T-cell (primary cell): ENCODE results near the gene ART1. TPM values are rescaled to one million over a fixed set of nuclear protein-coding genes. Genes with fewer than 3 reads are reported as not detected.
"Not testable (repeated sequence)": the region's sequence is repeated elsewhere in the genome, so short reads cannot be mapped to it uniquely, and the experiment has no call there.

ENCODE experiments used
- ATAC-seq, 4 experiments: fragments of 200-7000 bp in 3 of 4; fragments of 150-1000 bp in 1 of 4; cut with Tn5 transposase; replicated peaks in 1 of 4; 1 replicate in 3 of 4; 2 replicates in 1 of 4; pipeline ENCODE4 v1.10.0; 2021; ENCODE audit warnings: moderate library complexity in 3 of 4, mild to moderate bottlenecking in 2 of 4, moderate number of reproducible peaks in 1 of 4
- CTCF ChIA-PET, 2 donors: fragments of 300-600 bp; sonication (Branson Sonifier 250); formaldehyde crosslinking; loops; one replicate each; lab custom pipeline; 2022; ENCODE audit warnings: antibody characterized with exemption in 2 of 2; lab: Charles Lee
- POLR2A ChIA-PET, 2 donors: fragments of 300-600 bp; sonication (Branson Sonifier 250); formaldehyde crosslinking; loops; one replicate each; lab custom pipeline; 2022; ENCODE audit warnings: antibody characterized with exemption in 2 of 2; lab: Charles Lee
- DNase-seq, 35 experiments: peaks; one replicate each; pipeline versions ENCODE4 v3.0.0 to v3.0.0-alpha.2; 2013 to 2023
- H3K27ac ChIP-seq: one replicate; pipeline ENCODE4 v1.5.1; 2013; ENCODE audit warnings: low read length
- H3K27me3 ChIP-seq, 2 experiments: replicated peaks in 1 of 2; 1 replicate in 1 of 2; 2 replicates in 1 of 2; pipeline versions ENCODE4 v1.6.1 to v1.7.0; 2013; ENCODE audit warnings: low read length in 1 of 2, mixed read lengths in 1 of 2; ENCODE audit not compliant: control insufficient read depth in 2 of 2, insufficient read depth in 2 of 2; ENCODE audit errors: extremely low read depth in 1 of 2
- H3K36me3 ChIP-seq, 2 donors: 1 replicate in 1 of 2; 2 replicates in 1 of 2; pipeline versions ENCODE4 v1.6.1 to v1.7.0; 2013; ENCODE audit warnings: low read length in 1 of 2; ENCODE audit not compliant: control insufficient read depth in 2 of 2, insufficient read depth in 1 of 2; ENCODE audit errors: extremely low read depth in 1 of 2
- H3K4me1 ChIP-seq, 2 experiments: 1 replicate in 1 of 2; 2 replicates in 1 of 2; pipeline versions ENCODE4 v1.6.1 to v1.7.0; 2013; ENCODE audit warnings: low read length in 2 of 2, mixed read lengths in 1 of 2; ENCODE audit not compliant: insufficient read depth in 2 of 2, control insufficient read depth in 1 of 2; ENCODE audit errors: extremely low read depth in 1 of 2
- H3K4me3 ChIP-seq, 2 donors: 1 replicate in 1 of 2; 2 replicates in 1 of 2; pipeline versions ENCODE4 v1.5.1 to v1.7.0; 2013; ENCODE audit warnings: mild to moderate bottlenecking in 2 of 2, low read length in 1 of 2, moderate library complexity in 1 of 2; ENCODE audit not compliant: control insufficient read depth in 1 of 2; ENCODE audit errors: extremely low read depth in 1 of 2
- H3K9me3 ChIP-seq: 2 replicates; pipeline ENCODE4 v1.7.0; 2013
- H3K27ac Mint-ChIP-seq, 2 donors: one replicate each; pipeline ENCODE4 v1.8.0; 2020 to 2021; ENCODE audit warnings: mild to moderate bottlenecking in 2 of 2, mixed read lengths in 2 of 2
- H3K27me3 Mint-ChIP-seq, 2 donors: one replicate each; pipeline ENCODE4 v1.8.0; 2021 to 2022; ENCODE audit warnings: mixed read lengths in 2 of 2
- H3K36me3 Mint-ChIP-seq: one replicate; pipeline ENCODE4 v1.8.0; 2021; ENCODE audit warnings: mixed read lengths
- H3K4me1 Mint-ChIP-seq, 3 donors: one replicate each; pipeline ENCODE4 v1.8.0; 2020 to 2022; ENCODE audit warnings: mixed read lengths in 3 of 3, mild to moderate bottlenecking in 1 of 3
- H3K4me3 Mint-ChIP-seq, 3 donors: one replicate each; pipeline ENCODE4 v1.8.0; 2020 to 2022; ENCODE audit warnings: mild to moderate bottlenecking in 3 of 3, mixed read lengths in 3 of 3, moderate library complexity in 3 of 3
- H3K9me3 Mint-ChIP-seq, 3 donors: one replicate each; pipeline ENCODE4 v1.8.0; 2020 to 2022; ENCODE audit warnings: mixed read lengths in 3 of 3
- WGBS: methylation state at CpG from one replicate; pipeline ENCODE4 v1.1.5; 2013; ENCODE audit warnings: missing lambda C conversion rate; ENCODE audit not compliant: insufficient coverage; 5-methylcytosine and 5-hydroxymethylcytosine counted together
- total RNA-seq, 35 experiments: library from RNA in 6 of 35; stranded (reverse) in 6 of 35; fragments of 120-200 nt in 1 of 35; gene quantifications; one replicate each; pipeline versions ENCODE4 v1.2.1 to v1.2.4 and lab custom pipeline; 2013 to 2026

ART1 gene, protein sequence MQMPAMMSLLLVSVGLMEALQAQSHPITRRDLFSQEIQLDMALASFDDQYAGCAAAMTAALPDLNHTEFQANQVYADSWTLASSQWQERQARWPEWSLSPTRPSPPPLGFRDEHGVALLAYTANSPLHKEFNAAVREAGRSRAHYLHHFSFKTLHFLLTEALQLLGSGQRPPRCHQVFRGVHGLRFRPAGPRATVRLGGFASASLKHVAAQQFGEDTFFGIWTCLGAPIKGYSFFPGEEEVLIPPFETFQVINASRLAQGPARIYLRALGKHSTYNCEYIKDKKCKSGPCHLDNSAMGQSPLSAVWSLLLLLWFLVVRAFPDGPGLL
- total RNA-seq (not detected), total RNA-seq (lab: John Stamatoyannopoulos, UW) (0 to 0.08 (median 0) reads per million in 29 experiments)
- total RNA-seq (2013), result not detected

DNA sequence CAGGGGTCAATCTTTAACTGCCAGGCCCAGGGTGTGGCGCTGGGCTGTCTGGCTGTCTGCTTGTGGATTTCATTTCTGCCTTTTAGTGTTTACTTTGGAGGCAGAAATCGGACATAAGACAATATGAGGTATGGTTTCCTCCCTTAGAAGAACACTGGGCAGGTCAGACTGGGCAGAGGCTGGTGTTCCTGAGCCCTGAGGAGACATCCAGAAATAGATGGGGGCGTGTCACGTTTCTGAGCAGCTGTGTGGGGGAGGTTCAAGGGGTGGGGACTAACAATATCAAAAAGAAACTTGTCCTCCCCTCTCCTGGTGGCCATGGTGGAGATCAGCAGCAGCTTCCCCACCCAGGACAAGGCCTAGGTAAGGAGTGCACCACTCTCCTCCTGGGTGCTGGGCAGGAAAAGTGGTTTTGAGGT is at the start of gene ART1:
Gene ART1, plus strand, starts transcription at position 312 of the 419 bp plus-strand sequence. CDS start 14,086 bp downstream, outside the sequence.
- Histone ChIP-seq H3K4me3 (no peak within 1 kb of the TSS), H3K27me3 (peaks cover 6 to 56% of the 10 kb centered on the region in 2 experiments), H3K9me3 (no peaks in the 10 kb centered on the region), H3K4me1 (peaks cover 0 to 15% of the 10 kb centered on the region in 2 experiments), H3K27ac (no peak within 1 kb of the TSS), H3K36me3 (no peaks in the 10 kb centered on the region)
- Mint-ChIP-seq H3K27ac (no peak within 1 kb of the TSS), H3K4me3 (peak within 1 kb of the TSS in 1 of 3 donors; percentile 41), H3K9me3 (no peaks in the 10 kb centered on the region), H3K36me3 (no peaks in the 10 kb centered on the region), H3K4me1 (peaks cover 9 to 12% (median 10%) of the 10 kb centered on the region in 3 donors), H3K27me3 (peaks cover 44 to 50% of the 10 kb centered on the region in 2 donors)
- POLR2A ChIA-PET, result no interaction called here
- WGBS, result 78% methylated on average over 1 of the region's 4 CpGs
- no peak for DNase-seq
- CTCF ChIA-PET, result no interaction called here
- no peak for ATAC-seq

DNA sequence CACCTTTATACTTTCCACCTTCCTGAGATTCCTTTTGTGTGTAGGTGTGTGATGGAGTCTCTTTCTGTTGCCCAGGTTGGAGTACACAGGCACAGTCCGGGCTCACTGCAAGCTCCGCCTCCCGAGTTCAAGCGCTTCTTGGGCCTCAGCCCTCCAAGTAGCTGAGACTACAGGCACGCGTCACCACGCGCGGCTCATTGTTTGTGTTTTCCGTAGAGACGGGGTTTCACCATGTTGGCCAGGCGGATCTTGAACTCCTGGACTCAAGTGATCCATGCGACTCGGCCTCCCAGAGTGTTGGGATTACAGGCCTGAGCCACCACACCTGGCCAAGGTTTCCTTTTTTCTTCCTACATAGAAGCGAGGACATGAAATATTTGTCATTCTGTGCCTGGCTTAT is 47.2 kb upstream of the ART1 start:
- H3K36me3 ChIP-seq, ATAC-seq, POLR2A ChIA-PET, H3K4me1 Mint-ChIP-seq, H3K4me3 Mint-ChIP-seq, H3K27ac Mint-ChIP-seq, H3K27ac ChIP-seq, H3K4me1 ChIP-seq, H3K9me3 Mint-ChIP-seq, DNase-seq, H3K4me3 ChIP-seq, H3K9me3 ChIP-seq, H3K27me3 ChIP-seq, H3K36me3 Mint-ChIP-seq, CTCF ChIA-PET: not testable (repeated sequence)
- H3K27me3 Mint-ChIP-seq, result peaks cover 2 to 10% of the 10 kb centered on the region in 2 donors
- WGBS, result 94% methylated on average over 11 of the region's 15 CpGs

DNA sequence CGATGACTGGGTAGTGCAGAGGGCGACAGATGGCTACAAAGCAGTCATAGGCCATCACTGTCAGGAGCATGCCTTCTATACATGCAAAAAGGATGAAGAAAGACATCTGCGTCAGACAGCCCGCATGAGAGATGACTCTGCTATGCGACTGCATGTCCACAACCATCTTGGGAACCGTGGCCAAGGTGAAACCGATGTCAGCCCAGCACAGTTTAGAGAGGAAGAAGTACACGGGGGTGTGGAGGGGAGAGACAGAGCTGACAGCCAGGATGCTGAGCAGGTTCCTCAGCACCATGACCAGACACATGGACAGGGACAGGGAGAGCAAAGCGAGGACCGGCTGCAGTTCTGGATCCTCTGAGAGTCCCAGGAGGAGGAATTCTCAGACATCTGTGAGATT is 44.7 kb upstream of the ART1 start:
- H3K36me3 ChIP-seq, POLR2A ChIA-PET, H3K4me1 ChIP-seq, H3K27me3 ChIP-seq, H3K4me3 Mint-ChIP-seq, ATAC-seq, H3K4me3 ChIP-seq, H3K9me3 Mint-ChIP-seq, H3K27ac ChIP-seq, H3K36me3 Mint-ChIP-seq, CTCF ChIA-PET, DNase-seq, H3K9me3 ChIP-seq, H3K4me1 Mint-ChIP-seq, H3K27ac Mint-ChIP-seq: not testable (repeated sequence)
- H3K27me3 Mint-ChIP-seq, result peaks cover 2 to 10% of the 10 kb centered on the region in 2 donors
- WGBS, result 77% methylated on average over 3 of the region's 10 CpGs

DNA sequence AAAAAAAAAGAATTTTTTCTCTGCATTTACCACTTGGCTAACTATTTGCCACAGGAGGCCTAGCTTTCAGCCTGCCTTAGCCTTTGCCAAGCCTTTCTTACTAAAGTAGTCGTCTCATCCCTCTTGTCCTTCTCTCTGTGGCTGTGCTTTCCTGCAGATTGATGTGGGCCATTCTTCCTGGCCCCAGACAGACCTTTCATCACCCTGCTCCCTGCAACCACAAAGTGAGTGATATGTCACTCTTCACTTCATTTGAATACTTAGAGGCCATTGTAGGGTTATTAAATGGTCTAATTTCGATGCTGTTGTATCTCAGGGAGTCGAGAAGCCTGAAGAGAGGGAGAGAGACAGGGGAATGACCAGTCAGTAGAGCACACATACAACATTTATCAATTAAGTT is 40.8 kb upstream of the ART1 start:
- Mint-ChIP-seq H3K4me1 (no peaks in the 10 kb centered on the region), H3K9me3 (no peaks in the 10 kb centered on the region), H3K27ac (no peak overlapping the region), H3K27me3 (peaks cover 0 to 3% of the 10 kb centered on the region in 2 donors), H3K4me3 (no peak overlapping the region), H3K36me3 (no peaks in the 10 kb centered on the region)
- WGBS, result 36% methylated on average over 1 of the region's 3 CpGs
- Histone ChIP-seq H3K36me3 (no peaks in the 10 kb centered on the region), H3K27ac (no peak overlapping the region), H3K27me3 (no peaks in the 10 kb centered on the region), H3K4me1 (no peaks in the 10 kb centered on the region), H3K9me3 (no peaks in the 10 kb centered on the region), H3K4me3 (no peak overlapping the region)
- ChIA-PET POLR2A (no interaction called here), CTCF (interaction anchor here in 1 of 2 donors (0.7 kb wide), 1 partner anchor 126 kb away, joined by 3 read pairs; no protein-coding TSS in a partner anchor)
- no peak for DNase-seq
- ATAC-seq, result no peak

DNA sequence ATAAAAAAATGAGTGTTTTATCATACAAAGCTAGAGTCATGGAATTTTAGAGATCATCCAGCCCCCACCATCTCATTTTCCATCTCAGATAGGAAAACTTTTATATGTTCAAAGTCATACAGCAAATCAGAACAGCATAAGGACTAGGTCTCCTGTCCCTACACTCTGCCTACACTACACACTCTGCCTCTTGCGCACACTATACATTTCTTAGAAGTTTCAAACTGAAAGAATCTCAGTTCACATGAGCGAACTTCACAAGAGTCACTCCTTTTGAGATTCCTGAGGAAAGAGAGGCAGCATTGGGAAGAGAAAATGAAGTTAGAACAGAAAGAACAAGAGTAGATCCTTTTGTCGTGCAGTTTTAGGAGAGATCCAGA is 39.7 kb upstream of the ART1 start:
- no peaks in the 10 kb centered on the region for H3K36me3 Mint-ChIP-seq
- CTCF ChIA-PET, result no interaction called here
- H3K4me1 Mint-ChIP-seq, result no peaks in the 10 kb centered on the region
- Histone ChIP-seq H3K4me1 (no peaks in the 10 kb centered on the region), H3K27me3 (no peaks in the 10 kb centered on the region), H3K4me3 (no peak overlapping the region), H3K36me3 (no peaks in the 10 kb centered on the region), H3K9me3 (no peaks in the 10 kb centered on the region), H3K27ac (no peak overlapping the region)
- H3K27me3 Mint-ChIP-seq, result no peaks in the 10 kb centered on the region
- ATAC-seq (no peak), DNase-seq (no peak)
- H3K27ac Mint-ChIP-seq, result no peak overlapping the region
- no peaks in the 10 kb centered on the region for H3K9me3 Mint-ChIP-seq
- POLR2A ChIA-PET, result no interaction called here
- WGBS, result 82% methylated on average over 2 of the region's 3 CpGs
- H3K4me3 Mint-ChIP-seq, result no peak overlapping the region

DNA sequence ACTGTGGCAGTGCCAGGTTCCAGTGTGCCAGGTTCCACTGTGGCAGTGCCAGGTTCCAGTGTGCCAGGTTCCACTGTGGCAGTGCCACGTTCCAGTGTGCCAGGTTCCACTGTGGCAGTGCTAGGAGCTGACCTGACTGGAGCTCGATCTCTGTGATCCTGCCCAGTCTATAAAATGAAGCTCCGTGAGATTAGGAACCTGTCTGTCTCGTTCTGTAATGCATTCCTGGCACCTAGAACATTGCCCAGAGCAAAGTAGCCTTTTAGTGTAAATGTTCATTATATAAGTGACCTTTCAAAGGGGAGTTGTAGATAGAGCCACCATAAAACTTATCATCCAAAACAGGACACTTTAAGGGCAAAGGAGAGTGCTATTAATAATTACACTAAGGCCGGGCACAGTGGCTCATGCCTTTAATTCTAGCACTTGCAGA is 39.1 kb upstream of the ART1 start:
- no peak overlapping the region for H3K27ac Mint-ChIP-seq
- H3K4me3 Mint-ChIP-seq, result no peak overlapping the region
- H3K9me3 Mint-ChIP-seq, result no peaks in the 10 kb centered on the region
- POLR2A ChIA-PET, result no interaction called here
- Histone ChIP-seq H3K27ac (no peak overlapping the region), H3K9me3 (no peaks in the 10 kb centered on the region), H3K4me1 (no peaks in the 10 kb centered on the region), H3K27me3 (no peaks in the 10 kb centered on the region), H3K4me3 (no peak overlapping the region), H3K36me3 (no peaks in the 10 kb centered on the region)
- DNase-seq (no peak), ATAC-seq (no peak)
- no peaks in the 10 kb centered on the region for H3K27me3 Mint-ChIP-seq
- 79% methylated on average over 2 of the region's 5 CpGs for WGBS
- no peaks in the 10 kb centered on the region for H3K4me1 Mint-ChIP-seq
- no peaks in the 10 kb centered on the region for H3K36me3 Mint-ChIP-seq
- CTCF ChIA-PET, result no interaction called here
